Stimulated activated CD4-positive, alpha-beta T cell treated with anti-CD3 and anti-CD28 coated beads, Interleukin-15, amount 100 ng/mL, for 1 hour (primary cell): ENCODE measurements around the gene SLC16A8.
"Not testable (repeated sequence)": the region's sequence is repeated elsewhere in the genome, so short reads cannot be mapped to it uniquely, and the experiment has no call there.

Source experiments
- DNase-seq, 2 donors: peaks; one replicate each; pipeline ENCODE4 v3.0.0-alpha.2; 2020; ENCODE audit warnings: low read depth in 1 of 2, low spot score in 1 of 2

Gene SLC16A8

GRCh38 chr22:38050720-38051119 lies 33.3 kb downstream of the SLC16A8 start:
- DNase-seq = no peak

- no peak for DNase-seq
Observed at GRCh38 chr22:38049812-38050619, 34.0 kb downstream of the SLC16A8 start.

GRCh38 chr22:38046070-38046748 lies 37.8 kb downstream of the SLC16A8 start:
- no peak for DNase-seq

- DNase-seq = no peak
Observed at GRCh38 chr22:38043151-38044039, 40.6 kb downstream of the SLC16A8 start.

GRCh38 chr22:38042488-38042790 lies 41.5 kb downstream of the SLC16A8 start:
- no peak for DNase-seq

GRCh38 chr22:38041760-38042487 lies 42.1 kb downstream of the SLC16A8 start:
- DNase-seq = no peak

GRCh38 chr22:38040953-38041759 lies 42.8 kb downstream of the SLC16A8 start:
- DNase-seq = no peak

GRCh38 chr22:38038890-38039812 lies 44.8 kb downstream of the SLC16A8 start:
- DNase-seq = no peak

- no peak for DNase-seq
Observed at GRCh38 chr22:38038426-38038825, 45.6 kb downstream of the SLC16A8 start.

- DNase-seq = not testable (repeated sequence)
Observed at GRCh38 chr22:38037367-38038150, 46.4 kb downstream of the SLC16A8 start.

GRCh38 chr22:38036392-38037062 lies 47.5 kb downstream of the SLC16A8 start:
- no peak for DNase-seq

- DNase-seq = no peak
Observed at GRCh38 chr22:38035530-38035885, 48.5 kb downstream of the SLC16A8 start.

- DNase-seq = no peak
Observed at GRCh38 chr22:38034884-38035529, 49.0 kb downstream of the SLC16A8 start.

- DNase-seq = no peak
Observed at GRCh38 chr22:38034278-38034882, 49.6 kb downstream of the SLC16A8 start.

GRCh38 chr22:38033522-38034277 lies 50.3 kb downstream of the SLC16A8 start:
- no peak for DNase-seq
